GM12878 (cell line): ENCODE data around the gene MICALL1. TPM values are rescaled to one million over a fixed set of nuclear protein-coding genes. Genes with fewer than 3 reads are reported as not detected.

Experiments
- ATAC-seq: fragments of 200-7000 bp; cut with Tn5 transposase; 3 replicates; pipeline ENCODE4 v1.9.1; 2020; ENCODE audit warnings: mild to moderate bottlenecking, moderate library complexity
- BruUV-seq: library from RNA; stranded (reverse); fragments of 400-500 nt; replicated peaks from 2 replicates; lab custom pipeline; 2021; lab: Mats Ljungman, UMichigan
- CTCF ChIA-PET: fragments of 300-600 bp; sonication (Branson Sonifier 250); formaldehyde crosslinking; extraction: SDS; loops from one replicate; lab custom pipeline; 2021; ENCODE audit warnings: inconsistent platforms; lab: Yijun Ruan, JAX
- POLR2A ChIA-PET: fragments of 350-600 bp; formaldehyde crosslinking; extraction: SDS; loops from one replicate; lab custom pipeline; 2021; ENCODE audit warnings: inconsistent platforms; lab: Charles Lee
- RAD21 ChIA-PET: fragments of 300-600 bp; sonication (Branson Sonifier 250); formaldehyde crosslinking; loops from one replicate; lab custom pipeline; 2023; ENCODE audit warnings: antibody characterized with exemption; ENCODE audit not compliant: unreplicated experiment; lab: Charles Lee
- SMC1A ChIA-PET: fragments of 300-600 bp; sonication (Branson Sonifier 250); formaldehyde crosslinking; loops from one replicate; lab custom pipeline; 2023; ENCODE audit not compliant: unreplicated experiment, uncharacterized antibody; lab: Charles Lee
- DNase-seq: peaks from one replicate; pipeline ENCODE4 v3.0.0-alpha.2; 2011; ENCODE audit warnings: low read depth, low spot score
- FAIRE-seq: peaks from 3 replicates; lab custom pipeline; 2011; peaks lifted over from hg19 to GRCh38; lab: Jason Lieb, UNC
- H2AFZ ChIP-seq: 2 replicates; pipeline ENCODE4 v1.6.0; 2011; ENCODE audit warnings: low read depth, low read length, control low read depth; ENCODE audit not compliant: control insufficient read depth
- H3K27ac ChIP-seq: 2 replicates; pipeline ENCODE4 v1.5.1; 2011; ENCODE audit warnings: control low read depth; ENCODE audit not compliant: control insufficient read depth, insufficient read depth
- H3K27me3 ChIP-seq, 2 experiments: replicated peaks in 1 of 2; 2 replicates each; pipeline versions ENCODE4 v1.6.0 to v1.6.1; 2011; ENCODE audit warnings: low read length in 1 of 2; ENCODE audit not compliant: control insufficient read depth in 2 of 2, insufficient read depth in 2 of 2
- H3K36me3 ChIP-seq, 2 experiments: 2 replicates each; pipeline ENCODE4 v1.5.1; 2011; ENCODE audit warnings: low read length in 1 of 2; ENCODE audit not compliant: control insufficient read depth in 2 of 2, insufficient read depth in 2 of 2
- H3K4me1 ChIP-seq: 2 replicates; pipeline ENCODE4 v1.6.1; 2011; ENCODE audit warnings: mild to moderate bottlenecking, low read length, moderate library complexity, mixed read lengths; ENCODE audit not compliant: control insufficient read depth, insufficient read depth
- H3K4me2 ChIP-seq: 2 replicates; pipeline ENCODE4 v1.6.0; 2011; ENCODE audit warnings: control low read depth; ENCODE audit not compliant: control insufficient read depth, insufficient read depth
- H3K4me3 ChIP-seq: fragments of 200-600 bp; sonication (generic); 2 replicates; pipeline ENCODE4 v1.5.1; 2016
- H3K79me2 ChIP-seq: 2 replicates; pipeline ENCODE4 v1.6.0; 2011; ENCODE audit warnings: low read length; ENCODE audit not compliant: control insufficient read depth, insufficient read depth
- H3K9ac ChIP-seq: 2 replicates; pipeline ENCODE4 v1.8.0; 2011; ENCODE audit warnings: low read length, control low read depth, mixed read lengths; ENCODE audit not compliant: control insufficient read depth, insufficient read depth
- H3K9me3 ChIP-seq: replicated peaks from 3 replicates; pipeline ENCODE4 v1.5.1; 2011; ENCODE audit warnings: mild to moderate bottlenecking, low read length; ENCODE audit not compliant: control insufficient read depth, insufficient read depth
- H4K20me1 ChIP-seq: 2 replicates; pipeline ENCODE4 v1.6.0; 2011; ENCODE audit not compliant: control insufficient read depth, insufficient read depth
- POLR2AphosphoS5 ChIP-seq: IDR thresholded peaks from 2 replicates; pipeline ENCODE4 v1.6.1; 2011; ENCODE audit warnings: mild to moderate bottlenecking, low read length, inconsistent platforms
- WGBS: methylation state at CpG from one replicate; pipeline ENCODE4 v1.1.6; 2016; ENCODE audit warnings: low lambda C conversion rate; ENCODE audit not compliant: insufficient replicate concordance, insufficient coverage; ENCODE audit errors: missing lambda C conversion rate; 5-methylcytosine and 5-hydroxymethylcytosine counted together
- in situ Hi-C: fragments of 300-500 bp; cut with MboI; formaldehyde crosslinking; loops from 9 replicates; pipeline ENCODE4 v1.14.3; 2018; ENCODE audit warnings: mixed read lengths
- intact Hi-C: fragments of 100-400 bp; cut with micrococcal nuclease; formaldehyde crosslinking; loops from one replicate; pipeline ENCODE4 v1.14.2; 2022; ENCODE audit not compliant: unreplicated experiment
- polyA plus RNA-seq, 11 experiments: library from polyadenylated mRNA; depleted of rRNA in 4 of 11; unstranded in 6 of 11; stranded (reverse) in 5 of 11; fragments of >200 nt; fragmentation: Nextera tagmentation in 4 of 11; fragmentation: Illumina TruSeq in 1 of 11; extraction: Ambion mirVana in 4 of 11; extraction: Trizol in 1 of 11; gene quantifications; 1 replicate in 1 of 11; 2 replicates in 10 of 11; pipeline versions ENCODE4 v1.2.1 to v1.2.3, GENCODE V29; 2011 to 2016; ENCODE audit warnings: inconsistent platforms in 2 of 11, missing spikeins in 2 of 11, low read depth in 1 of 11
- total RNA-seq, 4 experiments: library from RNA; depleted of rRNA in 3 of 4; stranded (reverse); fragments of >200 nt in 3 of 4; fragmentation: Illumina TruSeq in 1 of 4; extraction: Trizol in 1 of 4; gene quantifications; 2 replicates each; pipeline versions ENCODE4 v1.2.1 to v1.2.3, GENCODE V29; 2013 to 2021
- TF ChIP-seq, protein P1 (sequence below): fragments of 450-650 bp; IDR thresholded peaks from 2 replicates; pipeline ENCODE4 v1.6.1; 2018; ENCODE audit warnings: mild to moderate bottlenecking, low read depth, moderate library complexity; ENCODE audit not compliant: partially characterized antibody

MICALL1 gene
- total and polyA plus RNA-seq, 10 of the 15 experiments (the other 5 are each of a cell fraction or from before 2014, with no cell fraction given) = 0.72 to 30.7 (median 7.8) TPM

DNA sequence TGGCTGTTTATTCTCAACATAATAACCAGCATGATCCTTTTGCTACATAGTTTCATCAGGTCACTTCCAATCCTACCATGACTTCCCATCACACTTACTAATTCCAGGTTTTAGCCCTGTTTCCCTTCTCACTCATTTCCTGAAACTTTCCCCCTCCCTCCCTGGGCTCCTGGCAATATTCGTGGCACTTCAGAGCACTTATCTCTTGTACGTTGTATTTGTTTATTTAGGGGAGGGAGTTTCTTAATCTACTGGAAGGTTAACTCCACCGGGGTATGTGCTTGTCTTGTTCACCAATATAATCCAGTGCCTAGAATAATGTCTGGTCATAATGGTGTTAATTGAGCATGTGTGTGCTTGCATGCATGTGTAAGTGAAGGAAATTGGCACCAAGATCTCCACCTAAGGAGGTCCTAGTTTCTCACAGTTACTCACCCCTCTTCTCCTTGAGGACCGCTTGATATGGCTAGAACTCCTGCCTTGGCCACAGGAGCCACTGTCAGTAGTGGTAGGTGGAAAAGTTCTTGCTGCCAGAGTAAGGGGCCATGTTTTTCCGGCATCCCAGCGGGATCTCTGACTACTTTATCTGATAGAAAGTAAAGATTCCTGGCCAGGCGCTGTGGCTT, 45.2 kb upstream of the MICALL1 start:
- H3K79me2 ChIP-seq = no peaks in the 10 kb centered on the region
- H3K9me3 ChIP-seq = no peaks in the 10 kb centered on the region
- DNase-seq (no peak), FAIRE-seq (no peak), ATAC-seq (no peak)
- POLR2A ChIA-PET = interaction anchor here (0.6 kb wide), 1 partner anchor 44 kb away, joined by 3 read pairs; no protein-coding TSS in a partner anchor
- BruUV-seq = TSS peak; percentile 13
- no peaks in the 10 kb centered on the region for H3K27me3 ChIP-seq
- H3K27ac ChIP-seq = no peak overlapping the region
- WGBS = 93% methylated on average over 7 of the region's 7 CpGs
- in situ Hi-C loops = loop anchor here (5.0 kb wide), 1 partner anchor 44 kb away; no protein-coding TSS in a partner anchor
- H2AFZ ChIP-seq = no peak overlapping the region
- TF ChIP-seq, protein P1, sequence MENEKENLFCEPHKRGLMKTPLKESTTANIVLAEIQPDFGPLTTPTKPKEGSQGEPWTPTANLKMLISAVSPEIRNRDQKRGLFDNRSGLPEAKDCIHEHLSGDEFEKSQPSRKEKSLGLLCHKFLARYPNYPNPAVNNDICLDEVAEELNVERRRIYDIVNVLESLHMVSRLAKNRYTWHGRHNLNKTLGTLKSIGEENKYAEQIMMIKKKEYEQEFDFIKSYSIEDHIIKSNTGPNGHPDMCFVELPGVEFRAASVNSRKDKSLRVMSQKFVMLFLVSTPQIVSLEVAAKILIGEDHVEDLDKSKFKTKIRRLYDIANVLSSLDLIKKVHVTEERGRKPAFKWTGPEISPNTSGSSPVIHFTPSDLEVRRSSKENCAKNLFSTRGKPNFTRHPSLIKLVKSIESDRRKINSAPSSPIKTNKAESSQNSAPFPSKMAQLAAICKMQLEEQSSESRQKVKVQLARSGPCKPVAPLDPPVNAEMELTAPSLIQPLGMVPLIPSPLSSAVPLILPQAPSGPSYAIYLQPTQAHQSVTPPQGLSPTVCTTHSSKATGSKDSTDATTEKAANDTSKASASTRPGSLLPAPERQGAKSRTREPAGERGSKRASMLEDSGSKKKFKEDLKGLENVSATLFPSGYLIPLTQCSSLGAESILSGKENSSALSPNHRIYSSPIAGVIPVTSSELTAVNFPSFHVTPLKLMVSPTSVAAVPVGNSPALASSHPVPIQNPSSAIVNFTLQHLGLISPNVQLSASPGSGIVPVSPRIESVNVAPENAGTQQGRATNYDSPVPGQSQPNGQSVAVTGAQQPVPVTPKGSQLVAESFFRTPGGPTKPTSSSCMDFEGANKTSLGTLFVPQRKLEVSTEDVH = no peak
- TF ChIP-seq POLR2AphosphoS5 = peak; percentile 25; the same call in 1 of the 2 replicates
- no peak overlapping the region for H3K4me2 ChIP-seq
- H3K4me3 ChIP-seq = no peak overlapping the region
- H3K4me1 ChIP-seq = no peaks in the 10 kb centered on the region
- H3K9ac ChIP-seq = no peak overlapping the region
- H4K20me1 ChIP-seq = no peaks in the 10 kb centered on the region
- H3K36me3 ChIP-seq = peaks cover 11 to 37% of the 10 kb centered on the region in 2 experiments
- RAD21 ChIA-PET = no interaction called here
- intact Hi-C loops = loop anchor here (10.0 kb wide), 1 partner anchor 326 kb away; no protein-coding TSS in a partner anchor
- CTCF ChIA-PET = interaction anchor here (1.6 to 4.8 kb wide), 5 partner anchors 8 to 98 kb away, joined by 5 to 121 read pairs (median 32); partner anchors contain the start of genes ANKRD54 and EIF3L
- SMC1A ChIA-PET = interaction anchor here (0.9 to 3.5 kb wide), 3 partner anchors 8 to 43 kb away, joined by 3 to 53 read pairs (median 3); partner anchors contain the start of gene ANKRD54
